ENCODE results near the gene DNAJA2. TPM values are rescaled to one million over a fixed set of nuclear protein-coding genes. Genes with fewer than 3 reads are reported as not detected.

Gene DNAJA2
- total RNA-seq, 2 experiments from 2014 or later = 68.4 to 70.2 TPM

GRCh38 chr16:46926470-46927225 is 46.8 kb downstream of the DNAJA2 start:
- CTCF ChIA-PET = interaction anchor here (0.8 to 5.8 kb wide), 8 partner anchors 10 to 253 kb away, joined by 3 to 49 read pairs (median 3); no protein-coding TSS in a partner anchor
- H3K4me1 Mint-ChIP-seq (ENCODE audit: low read depth) = no peaks in the 10 kb centered on the region
- no peaks in the 10 kb centered on the region for H3K9me3 Mint-ChIP-seq
- H3K27me3 Mint-ChIP-seq = no peaks in the 10 kb centered on the region
- no peak for DNase-seq
- POLR2A ChIA-PET = interaction anchor here (1.5 kb wide), 1 partner anchor 8 kb away, joined by 3 read pairs; no protein-coding TSS in a partner anchor
- intact Hi-C loops (cut with micrococcal nuclease) = no loop called here
- peaks cover 38% of the 10 kb centered on the region for H3K36me3 Mint-ChIP-seq (ENCODE audit: low read depth)
- H3K27ac Mint-ChIP-seq = no peak overlapping the region
- no peak overlapping the region for H3K4me3 Mint-ChIP-seq
- no peak for TF ChIP-seq CTCF (IDR thresholded peaks at IDR 0.05)
- no peak for ATAC-seq

- DNase-seq = no peak
- Mint-ChIP-seq H3K27me3 (no peaks in the 10 kb centered on the region), H3K36me3 (ENCODE audit: low read depth) (peaks cover 38% of the 10 kb centered on the region), H3K4me1 (ENCODE audit: low read depth) (no peaks in the 10 kb centered on the region), H3K27ac (no peak overlapping the region), H3K4me3 (no peak overlapping the region), H3K9me3 (no peaks in the 10 kb centered on the region)
- intact Hi-C loops (cut with micrococcal nuclease) = no loop called here
- no peak for TF ChIP-seq CTCF (IDR thresholded peaks at IDR 0.05)
- ATAC-seq = no peak
- POLR2A ChIA-PET = interaction anchor here (0.7 kb wide), 1 partner anchor 45 kb away, joined by 3 read pairs; no protein-coding TSS in a partner anchor
- CTCF ChIA-PET = interaction anchor here (1.7 kb wide), 1 partner anchor 70 kb away, joined by 5 read pairs; no protein-coding TSS in a partner anchor
Measured at GRCh38 chr16:46924402-46924801, 49.1 kb downstream of the DNAJA2 start.

- TF ChIP-seq CTCF (IDR thresholded peaks at IDR 0.05) = no peak
- Mint-ChIP-seq H3K9me3 (no peaks in the 10 kb centered on the region), H3K36me3 (ENCODE audit: low read depth) (peaks cover 35% of the 10 kb centered on the region), H3K27me3 (no peaks in the 10 kb centered on the region), H3K4me1 (ENCODE audit: low read depth) (no peaks in the 10 kb centered on the region), H3K4me3 (no peak overlapping the region), H3K27ac (no peak overlapping the region)
- ATAC-seq (no peak), DNase-seq (no peak)
- intact Hi-C loops (cut with micrococcal nuclease) = no loop called here
- ChIA-PET CTCF (interaction anchor here (1.7 kb wide), 1 partner anchor 70 kb away, joined by 5 read pairs; no protein-coding TSS in a partner anchor), POLR2A (interaction anchor here (0.7 kb wide), 1 partner anchor 44 kb away, joined by 3 read pairs; no protein-coding TSS in a partner anchor)
Measured at GRCh38 chr16:46923513-46924295, 49.8 kb downstream of the DNAJA2 start.

- ATAC-seq (no peak), DNase-seq (no peak)
- intact Hi-C loops (cut with micrococcal nuclease) = no loop called here
- H3K4me1 Mint-ChIP-seq (ENCODE audit: low read depth) = no peaks in the 10 kb centered on the region
- TF ChIP-seq CTCF (IDR thresholded peaks at IDR 0.05) = no peak
- H3K36me3 Mint-ChIP-seq (ENCODE audit: low read depth) = peaks cover 37% of the 10 kb centered on the region
- no peak overlapping the region for H3K27ac Mint-ChIP-seq
- no peak overlapping the region for H3K4me3 Mint-ChIP-seq
- ChIA-PET POLR2A (no interaction called here), CTCF (interaction anchor here (1.0 to 1.5 kb wide), 2 partner anchors 68 to 249 kb away, joined by 3 to 4 read pairs; no protein-coding TSS in a partner anchor)
- H3K9me3 Mint-ChIP-seq = no peaks in the 10 kb centered on the region
- no peaks in the 10 kb centered on the region for H3K27me3 Mint-ChIP-seq
Measured at GRCh38 chr16:46922239-46922638, 51.2 kb downstream of the DNAJA2 start.
